K562 (cell line): ENCODE data around the gene NSMF. TPM values are rescaled to one million over a fixed set of nuclear protein-coding genes. Genes with fewer than 3 reads are reported as not detected.

Source experiments
- HSF4 ChIP-seq: fragments of 250-450 bp; sonication (Bioruptor Pico); IDR thresholded peaks from 2 replicates; pipeline ENCODE4 v2.1.2; 2022; ENCODE audit warnings: mild to moderate bottlenecking, moderate library complexity, borderline replicate concordance
- NONO ChIP-seq, 2 experiments: fragments of 200-400 bp in 1 of 2; fragments of 450-650 bp in 1 of 2; formaldehyde crosslinking in 1 of 2; IDR thresholded peaks; 2 replicates each; pipeline ENCODE4 v1.6.1; 2017; ENCODE audit warnings: low read depth in 2 of 2, mild to moderate bottlenecking in 2 of 2, moderate library complexity in 2 of 2, low read length in 1 of 2
- NR4A1 ChIP-seq, 2 experiments: fragments of 250-450 bp in 1 of 2; fragments of 450-650 bp in 1 of 2; sonication (Bioruptor Pico) in 1 of 2; IDR thresholded peaks; 2 replicates each; pipeline versions ENCODE4 v1.4.0 to v1.6.1; 2016 to 2020; ENCODE audit warnings: mild to moderate bottlenecking in 2 of 2, missing compliant biosample characterization in 1 of 2, missing genetic modification characterization in 1 of 2, moderate library complexity in 1 of 2
- NRF1 ChIP-seq, 2 experiments: fragments of 450-650 bp; IDR thresholded peaks in 1 of 2; conservative IDR thresholded peaks in 1 of 2; 2 replicates each; pipeline ENCODE4 v1.6.1; 2014; ENCODE audit warnings: mild to moderate bottlenecking in 2 of 2
- PHF21A ChIP-seq: fragments of 450-650 bp; IDR thresholded peaks from 2 replicates; pipeline ENCODE4 v1.6.1; 2017; ENCODE audit warnings: low read depth, borderline replicate concordance
- PRPF4 ChIP-seq: fragments of 200-400 bp; formaldehyde crosslinking; IDR thresholded peaks from one replicate; pipeline ENCODE4 v1.6.1; 2017; ENCODE audit warnings: low read length, low read depth, mild to moderate bottlenecking; ENCODE audit not compliant: insufficient read depth, poor library complexity, severe bottlenecking
- RAD21 ChIP-seq, 2 experiments: fragments of 250-450 bp in 1 of 2; fragments of 450-650 bp in 1 of 2; sonication (Bioruptor Pico) in 1 of 2; formaldehyde crosslinking in 1 of 2; IDR thresholded peaks in 1 of 2; conservative IDR thresholded peaks in 1 of 2; 2 replicates each; pipeline versions ENCODE4 v1.4.0 to v1.8.0; 2020 to 2022; ENCODE audit warnings: mild to moderate bottlenecking in 2 of 2, moderate library complexity in 1 of 2
- SAP30 ChIP-seq: fragments of 200-600 bp; sonication (generic); IDR thresholded peaks from 2 replicates; pipeline ENCODE4 v1.6.1; 2012; ENCODE audit warnings: borderline replicate concordance, low read depth, mild to moderate bottlenecking, moderate library complexity, low read length, control low read depth, inconsistent platforms; ENCODE audit not compliant: insufficient read depth, poor library complexity, severe bottlenecking
- SREBF2 ChIP-seq: sonication (generic); formaldehyde crosslinking; IDR thresholded peaks from 2 replicates; pipeline ENCODE4 v1.4.0; 2020; ENCODE audit warnings: mild to moderate bottlenecking, missing genetic modification reagents
- U2AF1 ChIP-seq: fragments of 200-400 bp; formaldehyde crosslinking; optimal IDR thresholded peaks from 2 replicates; pipeline ENCODE3; 2017; ENCODE audit warnings: mild to moderate bottlenecking, low read depth, low read length, moderate library complexity
- ZNF592 ChIP-seq: fragments of 450-650 bp; IDR thresholded peaks from 2 replicates; pipeline ENCODE4 v1.6.1; 2017; ENCODE audit warnings: antibody characterized with exemption, mild to moderate bottlenecking
- ZNF77 ChIP-seq: fragments of 250-450 bp; sonication (Bioruptor Pico); IDR thresholded peaks from 2 replicates; pipeline ENCODE4 v1.5.0; 2020
- polyA plus RNA-seq, 8 experiments: library from polyadenylated mRNA; depleted of rRNA in 4 of 8; stranded (reverse) in 5 of 8; unstranded in 3 of 8; fragments of >200 nt; fragmentation: Nextera tagmentation in 2 of 8; fragmentation: Illumina TruSeq in 1 of 8; extraction: Ambion mirVana in 2 of 8; extraction: Trizol in 1 of 8; gene quantifications; 2 replicates each; pipeline versions ENCODE4 v1.2.1 to v1.2.3, GENCODE V29; 2011 to 2014; ENCODE audit warnings: inconsistent platforms in 1 of 8, missing spikeins in 1 of 8
- total RNA-seq, 7 experiments: library from RNA; depleted of rRNA in 6 of 7; stranded (reverse); fragments of >200 nt in 6 of 7; fragmentation: Illumina TruSeq in 2 of 7; extraction: Trizol in 2 of 7; gene quantifications; 2 replicates each; pipeline versions ENCODE4 v1.2.1 to v1.2.3, GENCODE V29; 2011 to 2021; ENCODE audit warnings: low replicate concordance in 1 of 7
- TF ChIP-seq, protein P1 (sequence below): conservative IDR thresholded peaks from 2 replicates; pipeline ENCODE4 v1.6.1; 2011; ENCODE audit warnings: low read depth, mild to moderate bottlenecking, low read length; ENCODE audit not compliant: control insufficient read depth

NSMF gene
- total and polyA plus RNA-seq, 9 of the 15 experiments (the other 6 are each of a cell fraction or from before 2014, with no cell fraction given), result 0.20 to 82.7 (median 29.3) TPM

DNA sequence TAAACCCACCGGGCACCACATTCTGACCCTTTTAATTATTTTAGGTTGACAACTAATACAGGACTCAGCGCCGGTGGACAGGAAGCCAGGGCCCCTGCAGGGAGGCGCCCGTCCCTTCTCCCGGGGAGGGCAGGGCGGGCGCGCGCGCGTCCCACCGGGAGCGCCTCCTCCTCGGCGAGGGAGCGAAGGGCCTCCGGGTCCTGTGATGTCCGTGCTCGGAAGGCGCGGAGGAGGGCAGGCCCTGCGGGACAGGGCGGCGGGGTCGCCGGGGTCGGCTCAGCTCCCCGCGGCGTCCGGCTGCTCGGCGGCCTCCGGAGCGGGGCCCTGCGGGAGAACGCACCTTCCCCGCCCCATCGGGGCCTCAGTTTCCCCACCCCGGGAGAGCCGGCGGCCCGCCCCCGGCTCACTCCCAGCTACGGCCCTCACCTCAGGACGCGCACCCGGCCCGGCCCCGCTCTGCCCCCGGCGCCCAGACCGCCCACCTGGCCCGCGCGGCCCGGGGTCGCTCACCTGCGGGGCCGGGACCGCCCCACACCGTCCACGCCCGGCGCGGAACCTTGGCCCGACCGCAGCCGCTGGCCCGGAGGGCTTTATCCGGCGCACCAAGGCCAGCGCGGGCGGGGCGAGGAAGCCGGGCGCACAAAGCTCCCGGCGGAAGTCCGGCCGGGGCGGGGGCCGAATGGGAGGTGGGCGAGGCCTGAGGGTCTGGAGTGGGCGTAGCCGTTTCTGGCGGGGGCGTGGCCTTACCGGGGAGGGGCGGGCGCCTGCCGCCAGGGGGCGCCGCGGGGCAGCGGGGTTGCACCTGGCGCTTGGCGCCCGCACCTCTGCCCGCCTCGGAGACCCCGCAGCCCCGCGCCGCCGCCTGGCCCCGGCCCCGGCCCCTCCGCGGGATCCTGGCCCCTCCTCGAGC lies 36.3 kb downstream of the NSMF start, which contains the start of the genes EXD3 and NOXA1 (continued):
- TF ChIP-seq ZNF592, result peak; percentile 47; the same call in 1 of the 2 replicates
- TF ChIP-seq, protein P1, sequence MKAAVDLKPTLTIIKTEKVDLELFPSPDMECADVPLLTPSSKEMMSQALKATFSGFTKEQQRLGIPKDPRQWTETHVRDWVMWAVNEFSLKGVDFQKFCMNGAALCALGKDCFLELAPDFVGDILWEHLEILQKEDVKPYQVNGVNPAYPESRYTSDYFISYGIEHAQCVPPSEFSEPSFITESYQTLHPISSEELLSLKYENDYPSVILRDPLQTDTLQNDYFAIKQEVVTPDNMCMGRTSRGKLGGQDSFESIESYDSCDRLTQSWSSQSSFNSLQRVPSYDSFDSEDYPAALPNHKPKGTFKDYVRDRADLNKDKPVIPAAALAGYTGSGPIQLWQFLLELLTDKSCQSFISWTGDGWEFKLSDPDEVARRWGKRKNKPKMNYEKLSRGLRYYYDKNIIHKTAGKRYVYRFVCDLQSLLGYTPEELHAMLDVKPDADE, result peak; percentile 86
- peak; percentile 75 to 78 for TF ChIP-seq NONO (IDR thresholded peaks at IDR 0.05; ENCODE audit: low read depth in 2 of 2, low read length in 1 of 2)
- TF ChIP-seq U2AF1, result peak; percentile 95
- TF ChIP-seq RAD21 (CRISPR knock-in tag; conservative IDR thresholded peaks at IDR 0.05 in 1 of 2, IDR thresholded peaks at IDR 0.05 in 1 of 2), result peak; percentile 50 to 60
- no peak for TF ChIP-seq PRPF4
- no peak for TF ChIP-seq PHF21A
- peak; percentile 30 for TF ChIP-seq SAP30
- TF ChIP-seq SREBF2 (CRISPR knock-in tag), result no peak
- no peak for TF ChIP-seq ZNF77 (CRISPR knock-in tag)
- TF ChIP-seq HSF4 (CRISPR knock-in tag), result 0 out of 2 replicates have a peak, but pooled peaks have one; percentile 37
- peak; percentile 60 to 72 for TF ChIP-seq NRF1 (conservative IDR thresholded peaks at IDR 0.05 in 1 of 2, IDR thresholded peaks at IDR 0.05 in 1 of 2)
- no peak for TF ChIP-seq NR4A1 (CRISPR knock-in tag; IDR thresholded peaks at IDR 0.05)
- 0 out of 2 replicates have a peak, but pooled peaks have one; percentile 34 for TF ChIP-seq NR4A1 (tag; IDR thresholded peaks at IDR 0.05)
